MM.1S (cell line): ENCODE data around the gene SIGLEC5.
"Not testable (repeated sequence)": the region's sequence is repeated elsewhere in the genome, so short reads cannot be mapped to it uniquely, and the experiment has no call there.

Source experiments
- CTCF ChIP-seq: fragments of 300-600 bp; sonication (generic); IDR thresholded peaks from 2 replicates; pipeline ENCODE4 v1.5.1; 2016; ENCODE audit warnings: antibody characterized with exemption, low read length, mixed read lengths
- EZH2 ChIP-seq: fragments of 300-600 bp; sonication (generic); optimal IDR thresholded peaks from 2 replicates; pipeline ENCODE3; 2017; ENCODE audit warnings: low read depth, mild to moderate bottlenecking, antibody characterized with exemption, low read length, mixed read lengths
- EZH2phosphoT487 ChIP-seq: fragments of 300-600 bp; sonication (generic); IDR thresholded peaks from 2 replicates; pipeline ENCODE4 v1.6.1; 2018; ENCODE audit warnings: antibody characterized with exemption, low read length

- not testable (repeated sequence) for TF ChIP-seq CTCF, EZH2phosphoT487, EZH2
These were observed 16.5 kb upstream of the SIGLEC5 start, which contains the start of gene SIGLEC14 for GRCh38 chr19:51646730-51647129.
